ENCODE measurements around the gene TGFBR1.

TGFBR1 gene

GRCh38 chr9:99108131-99108530, 3.2 kb downstream of the TGFBR1 start:
- TF ChIP-seq, protein P1, sequence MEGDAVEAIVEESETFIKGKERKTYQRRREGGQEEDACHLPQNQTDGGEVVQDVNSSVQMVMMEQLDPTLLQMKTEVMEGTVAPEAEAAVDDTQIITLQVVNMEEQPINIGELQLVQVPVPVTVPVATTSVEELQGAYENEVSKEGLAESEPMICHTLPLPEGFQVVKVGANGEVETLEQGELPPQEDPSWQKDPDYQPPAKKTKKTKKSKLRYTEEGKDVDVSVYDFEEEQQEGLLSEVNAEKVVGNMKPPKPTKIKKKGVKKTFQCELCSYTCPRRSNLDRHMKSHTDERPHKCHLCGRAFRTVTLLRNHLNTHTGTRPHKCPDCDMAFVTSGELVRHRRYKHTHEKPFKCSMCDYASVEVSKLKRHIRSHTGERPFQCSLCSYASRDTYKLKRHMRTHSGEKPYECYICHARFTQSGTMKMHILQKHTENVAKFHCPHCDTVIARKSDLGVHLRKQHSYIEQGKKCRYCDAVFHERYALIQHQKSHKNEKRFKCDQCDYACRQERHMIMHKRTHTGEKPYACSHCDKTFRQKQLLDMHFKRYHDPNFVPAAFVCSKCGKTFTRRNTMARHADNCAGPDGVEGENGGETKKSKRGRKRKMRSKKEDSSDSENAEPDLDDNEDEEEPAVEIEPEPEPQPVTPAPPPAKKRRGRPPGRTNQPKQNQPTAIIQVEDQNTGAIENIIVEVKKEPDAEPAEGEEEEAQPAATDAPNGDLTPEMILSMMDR (IDR thresholded peaks at IDR 0.05; ENCODE audit: extremely low read depth, missing control alignments): no peak
- no peak for DNase-seq (ENCODE audit: low spot score)

DNA sequence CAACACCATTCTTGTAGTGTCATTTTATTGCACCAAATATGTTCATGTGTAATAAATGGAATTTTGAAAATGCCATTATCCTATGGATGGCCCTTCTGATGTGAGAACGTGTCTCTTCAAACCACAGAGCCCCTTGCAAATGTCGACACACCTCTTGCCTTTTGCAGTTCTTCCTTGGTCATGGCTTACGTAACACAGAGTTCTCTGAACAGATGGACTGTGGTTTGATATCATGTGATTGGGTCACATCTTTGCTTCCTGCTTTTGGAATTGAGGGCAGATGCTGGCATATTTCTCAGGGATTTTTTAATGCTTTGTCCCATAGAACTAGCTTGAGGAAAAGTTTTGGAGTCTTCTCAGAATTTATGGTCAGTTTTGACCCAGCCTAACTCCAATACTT, 4.6 kb downstream of the TGFBR1 start:
- DNase-seq (ENCODE audit: low spot score): no peak
- TF ChIP-seq, protein P1 (IDR thresholded peaks at IDR 0.05; ENCODE audit: extremely low read depth, missing control alignments): no peak

GRCh38 chr9:99112750-99113413, 8.0 kb downstream of the TGFBR1 start:
- DNase-seq (ENCODE audit: low spot score): no peak
- TF ChIP-seq, protein P1 (IDR thresholded peaks at IDR 0.05; ENCODE audit: extremely low read depth, missing control alignments): no peak

GRCh38 chr9:99113414-99114048, 8.6 kb downstream of the TGFBR1 start:
- TF ChIP-seq, protein P1 (IDR thresholded peaks at IDR 0.05; ENCODE audit: extremely low read depth, missing control alignments): no peak
- no peak for DNase-seq (ENCODE audit: low spot score)

GRCh38 chr9:99114049-99114440, 9.1 kb downstream of the TGFBR1 start:
- no peak for DNase-seq (ENCODE audit: low spot score)
- TF ChIP-seq, protein P1 (IDR thresholded peaks at IDR 0.05; ENCODE audit: extremely low read depth, missing control alignments): no peak

DNA sequence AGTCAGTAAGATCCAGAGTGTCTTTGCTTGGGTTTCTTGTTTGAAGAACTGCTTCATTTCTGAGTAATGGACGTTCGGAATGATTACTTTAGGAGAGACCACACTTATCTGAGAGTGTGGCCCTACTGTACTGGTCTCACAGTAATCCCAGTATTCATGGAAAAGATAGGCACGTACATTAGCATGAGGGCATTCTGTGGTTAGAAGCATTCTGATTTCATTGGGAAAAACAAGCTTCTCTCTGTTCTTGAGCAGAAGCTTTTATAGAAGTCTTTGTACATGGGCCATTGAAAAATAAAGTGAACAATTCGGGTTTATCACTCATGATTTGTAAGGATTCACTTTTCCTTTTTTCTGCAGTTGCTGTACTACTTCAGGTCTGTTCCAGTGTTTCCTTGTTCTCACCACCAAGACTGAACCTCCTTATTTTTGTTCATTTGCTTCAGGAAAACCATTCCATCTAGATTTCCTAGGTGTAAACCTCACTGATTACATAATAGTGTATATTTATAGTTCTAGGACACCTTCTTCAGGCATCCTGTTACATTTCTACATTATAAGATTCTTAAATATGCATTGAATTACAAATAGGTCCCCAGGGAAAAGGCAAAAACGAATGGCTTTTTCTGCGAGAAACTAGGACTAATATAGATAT, 10.1 kb downstream of the TGFBR1 start:
- TF ChIP-seq, protein P1 (IDR thresholded peaks at IDR 0.05; ENCODE audit: extremely low read depth, missing control alignments): no peak
- no peak for DNase-seq (ENCODE audit: low spot score)

GRCh38 chr9:99116003-99116411, 11.1 kb downstream of the TGFBR1 start:
- TF ChIP-seq, protein P1 (IDR thresholded peaks at IDR 0.05; ENCODE audit: extremely low read depth, missing control alignments): no peak
- no peak for DNase-seq (ENCODE audit: low spot score)

All from GM20000 (cell line).